Caco-2 (cell line): ENCODE measurements around the gene CCDC61. TPM values are rescaled to one million over a fixed set of nuclear protein-coding genes. Genes with fewer than 3 reads are reported as not detected.

ENCODE experiments used
- BruUV-seq: library from RNA; stranded (reverse); fragments of 400-500 nt; replicated peaks from 2 replicates; lab custom pipeline; 2021; lab: Mats Ljungman, UMichigan
- CTCF ChIA-PET: fragments of 300-600 bp; sonication (Branson Sonifier 250); formaldehyde crosslinking; loops from one replicate; lab custom pipeline; 2022; ENCODE audit warnings: antibody characterized with exemption; lab: Charles Lee
- POLR2A ChIA-PET: fragments of 300-600 bp; sonication (Branson Sonifier 250); formaldehyde crosslinking; loops from one replicate; lab custom pipeline; 2022; ENCODE audit warnings: antibody characterized with exemption; lab: Charles Lee
- DNase-seq, 2 experiments: peaks; one replicate each; pipeline versions ENCODE4 v3.0.0 to v3.0.0-alpha.2; 2020 to 2022
- H3K27me3 ChIP-seq: replicated peaks from 2 replicates; pipeline ENCODE4 v1.6.0; 2011; ENCODE audit warnings: low read length; ENCODE audit not compliant: control insufficient read depth, insufficient read depth
- H3K36me3 ChIP-seq: 2 replicates; pipeline ENCODE4 v1.5.1; 2011; ENCODE audit warnings: low read length; ENCODE audit not compliant: control insufficient read depth, insufficient read depth
- H3K4me1 ChIP-seq: fragments of 250-450 bp; sonication (Bioruptor Pico); 2 replicates; pipeline ENCODE4 v1.5.1; 2020; ENCODE audit warnings: mild to moderate bottlenecking
- H3K4me3 ChIP-seq: 2 replicates; pipeline ENCODE4 v1.5.1; 2011; ENCODE audit warnings: low read depth, mild to moderate bottlenecking, control low read depth, low read length
- H3K9me3 ChIP-seq: fragments of 250-450 bp; sonication (Bioruptor Pico); 2 replicates; pipeline ENCODE4 v1.5.1; 2020; ENCODE audit warnings: mild to moderate bottlenecking, moderate library complexity
- H3K27ac Mint-ChIP-seq: one replicate; pipeline ENCODE4 v1.8.0; 2022; ENCODE audit warnings: mixed read lengths; ENCODE audit not compliant: unreplicated experiment
- H3K27me3 Mint-ChIP-seq: one replicate; pipeline ENCODE4 v1.8.0; 2022; ENCODE audit warnings: mixed read lengths; ENCODE audit not compliant: insufficient read depth, unreplicated experiment
- H3K36me3 Mint-ChIP-seq: one replicate; pipeline ENCODE4 v1.8.0; 2022; ENCODE audit warnings: mild to moderate bottlenecking, mixed read lengths; ENCODE audit not compliant: insufficient read depth, unreplicated experiment
- H3K4me1 Mint-ChIP-seq: one replicate; pipeline ENCODE4 v1.8.0; 2022; ENCODE audit warnings: low read depth, mixed read lengths; ENCODE audit not compliant: unreplicated experiment
- H3K4me3 Mint-ChIP-seq: one replicate; pipeline ENCODE4 v1.8.0; 2022; ENCODE audit warnings: mild to moderate bottlenecking, moderate library complexity, mixed read lengths; ENCODE audit not compliant: unreplicated experiment
- H3K9me3 Mint-ChIP-seq: one replicate; pipeline ENCODE4 v1.8.0; 2022; ENCODE audit warnings: mixed read lengths; ENCODE audit not compliant: unreplicated experiment
- intact Hi-C: fragments of 100-400 bp; cut with micrococcal nuclease; formaldehyde crosslinking; loops from one replicate; pipeline ENCODE4 v1.10.0; 2022; ENCODE audit not compliant: unreplicated experiment
- total RNA-seq: library from RNA; stranded (reverse); gene quantifications from 2 replicates; pipeline ENCODE4 v1.2.3, GENCODE V29; 2022
- TF ChIP-seq, protein P1 (sequence below), 2 experiments: fragments of 200-600 bp in 1 of 2; IDR thresholded peaks; 1 replicate in 1 of 2; 2 replicates in 1 of 2; pipeline versions ENCODE4 v1.5.1 to v1.8.0; 2011 to 2022; ENCODE audit warnings: antibody characterized with exemption in 1 of 2, control low read depth in 1 of 2, inconsistent platforms in 1 of 2, low read depth in 1 of 2, low read length in 1 of 2, mild to moderate bottlenecking in 1 of 2, moderate library complexity in 1 of 2; ENCODE audit not compliant: insufficient read depth in 1 of 2, severe bottlenecking in 1 of 2, unreplicated experiment in 1 of 2

Gene CCDC61
- total RNA-seq, 1 experiment from 2014 or later, result 21.1 TPM

DNA sequence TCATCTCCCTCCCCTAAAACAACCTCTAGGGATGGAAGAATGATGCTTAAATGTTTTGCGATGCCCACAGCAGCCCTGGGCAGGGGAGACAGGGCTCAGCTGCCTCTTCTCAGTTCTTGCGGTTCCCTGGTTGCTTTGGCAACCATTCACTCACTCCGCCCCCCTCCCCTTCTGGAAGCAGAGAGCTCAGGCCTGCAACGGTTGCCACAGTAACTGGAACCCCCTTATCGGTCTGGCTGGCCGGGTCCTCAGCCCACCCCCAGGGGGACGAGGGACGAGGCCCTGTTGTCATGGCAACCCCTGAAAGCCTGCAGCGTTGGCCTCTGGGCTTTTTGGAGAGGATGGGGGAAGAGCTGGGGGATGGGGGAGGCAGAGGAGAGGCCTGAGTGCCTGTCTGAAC is 41.1 kb upstream of the CCDC61 start:
- peaks cover 16% of the 10 kb centered on the region for H3K27me3 Mint-ChIP-seq
- ChIA-PET POLR2A (no interaction called here), CTCF (interaction anchor here (0.6 kb wide), 1 partner anchor 983 kb away, joined by 4 read pairs; no protein-coding TSS in a partner anchor)
- BruUV-seq, result no TSS peak
- TF ChIP-seq, protein P1, sequence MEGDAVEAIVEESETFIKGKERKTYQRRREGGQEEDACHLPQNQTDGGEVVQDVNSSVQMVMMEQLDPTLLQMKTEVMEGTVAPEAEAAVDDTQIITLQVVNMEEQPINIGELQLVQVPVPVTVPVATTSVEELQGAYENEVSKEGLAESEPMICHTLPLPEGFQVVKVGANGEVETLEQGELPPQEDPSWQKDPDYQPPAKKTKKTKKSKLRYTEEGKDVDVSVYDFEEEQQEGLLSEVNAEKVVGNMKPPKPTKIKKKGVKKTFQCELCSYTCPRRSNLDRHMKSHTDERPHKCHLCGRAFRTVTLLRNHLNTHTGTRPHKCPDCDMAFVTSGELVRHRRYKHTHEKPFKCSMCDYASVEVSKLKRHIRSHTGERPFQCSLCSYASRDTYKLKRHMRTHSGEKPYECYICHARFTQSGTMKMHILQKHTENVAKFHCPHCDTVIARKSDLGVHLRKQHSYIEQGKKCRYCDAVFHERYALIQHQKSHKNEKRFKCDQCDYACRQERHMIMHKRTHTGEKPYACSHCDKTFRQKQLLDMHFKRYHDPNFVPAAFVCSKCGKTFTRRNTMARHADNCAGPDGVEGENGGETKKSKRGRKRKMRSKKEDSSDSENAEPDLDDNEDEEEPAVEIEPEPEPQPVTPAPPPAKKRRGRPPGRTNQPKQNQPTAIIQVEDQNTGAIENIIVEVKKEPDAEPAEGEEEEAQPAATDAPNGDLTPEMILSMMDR (IDR thresholded peaks at IDR 0.05; ENCODE audit: insufficient read depth in 1 of 2, low read depth in 1 of 2, low read length in 1 of 2, severe bottlenecking in 1 of 2, unreplicated experiment in 1 of 2), result no peak
- intact Hi-C loops, result no loop called here
- no peaks in the 10 kb centered on the region for H3K4me1 ChIP-seq
- no peak overlapping the region for H3K4me3 ChIP-seq
- H3K4me3 Mint-ChIP-seq, result no peak overlapping the region
- no peaks in the 10 kb centered on the region for H3K9me3 Mint-ChIP-seq
- H3K9me3 ChIP-seq, result no peaks in the 10 kb centered on the region
- H3K36me3 ChIP-seq, result no peaks in the 10 kb centered on the region
- H3K27me3 ChIP-seq, result no peaks in the 10 kb centered on the region; the same call in 1 of the 2 replicates
- H3K4me1 Mint-ChIP-seq, result peaks cover 7% of the 10 kb centered on the region
- no peak overlapping the region for H3K27ac Mint-ChIP-seq
- no peaks in the 10 kb centered on the region for H3K36me3 Mint-ChIP-seq
- no peak for DNase-seq

DNA sequence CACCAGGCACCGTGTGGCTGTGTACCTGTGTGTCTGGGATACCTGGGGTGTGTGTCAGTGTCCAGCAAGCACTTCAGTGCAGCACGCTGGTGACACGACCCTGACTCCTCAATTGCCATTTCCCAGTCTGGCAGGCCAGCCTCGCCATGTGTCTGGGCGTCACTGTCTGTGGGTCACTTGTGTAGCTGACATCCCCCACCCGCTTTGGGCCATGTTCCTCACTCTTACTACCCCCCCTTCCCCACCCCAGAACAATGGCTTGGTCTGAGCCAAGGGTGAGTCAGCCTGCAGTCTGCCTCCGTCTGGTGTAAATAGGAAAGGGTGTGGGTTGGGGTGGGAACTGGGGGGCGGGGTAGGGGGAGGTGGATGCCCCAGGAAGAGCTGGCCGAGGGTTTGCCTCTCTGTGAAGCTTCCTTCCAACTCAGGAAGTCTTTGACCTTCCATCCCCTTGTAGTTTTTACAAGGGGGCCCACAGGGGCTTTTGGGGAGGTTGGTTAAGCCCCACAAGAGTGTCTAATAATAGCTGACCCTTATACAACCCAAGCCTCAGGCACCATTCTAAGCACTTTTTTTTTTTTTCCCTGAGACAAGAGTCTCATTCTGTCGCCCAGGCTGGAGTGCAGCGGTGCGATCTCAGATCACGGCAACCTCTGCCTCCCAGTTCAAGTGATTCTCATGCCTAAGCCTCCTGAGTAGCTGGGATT is 39.2 kb upstream of the CCDC61 start:
- H3K4me3 ChIP-seq, result no peak overlapping the region
- H3K27me3 ChIP-seq, result no peaks in the 10 kb centered on the region
- H3K27ac Mint-ChIP-seq, result no peak overlapping the region
- no peaks in the 10 kb centered on the region for H3K9me3 Mint-ChIP-seq
- H3K4me1 ChIP-seq, result no peaks in the 10 kb centered on the region
- no peaks in the 10 kb centered on the region for H3K36me3 Mint-ChIP-seq
- peaks cover 7% of the 10 kb centered on the region for H3K4me1 Mint-ChIP-seq
- TF ChIP-seq, protein P1 (IDR thresholded peaks at IDR 0.05; ENCODE audit: insufficient read depth in 1 of 2, low read depth in 1 of 2, low read length in 1 of 2, severe bottlenecking in 1 of 2, unreplicated experiment in 1 of 2), result no peak
- no peaks in the 10 kb centered on the region for H3K9me3 ChIP-seq
- CTCF ChIA-PET, result interaction anchor here (0.6 kb wide), 1 partner anchor 125 kb away, joined by 3 read pairs; no protein-coding TSS in a partner anchor
- BruUV-seq, result no TSS peak
- DNase-seq, result no peak
- H3K27me3 Mint-ChIP-seq, result peaks cover 28% of the 10 kb centered on the region
- no peaks in the 10 kb centered on the region for H3K36me3 ChIP-seq
- no peak overlapping the region for H3K4me3 Mint-ChIP-seq
- intact Hi-C loops, result no loop called here
- POLR2A ChIA-PET, result interaction anchor here (0.6 kb wide), 1 partner anchor 20 kb away, joined by 8 read pairs; no protein-coding TSS in a partner anchor

DNA sequence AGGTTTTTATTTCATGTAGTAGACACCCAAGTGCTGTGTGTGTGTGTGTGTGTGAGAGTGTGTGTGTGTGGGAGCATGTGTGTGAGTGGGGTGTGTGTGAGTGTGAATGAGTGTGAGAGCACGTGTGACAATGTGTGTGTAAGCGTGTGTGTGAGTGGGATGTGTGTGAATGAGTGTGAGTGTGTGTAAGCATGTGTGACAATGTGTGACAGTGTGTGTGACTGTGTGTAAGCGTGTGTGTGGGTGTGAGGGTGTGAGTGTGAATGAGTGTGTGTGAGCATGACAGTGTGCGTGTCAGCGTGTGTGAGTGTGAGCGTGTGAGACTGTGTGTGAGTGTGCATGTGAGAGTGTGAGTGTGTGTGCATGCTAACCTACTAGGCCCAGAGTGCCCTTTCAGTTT is 36.9 kb upstream of the CCDC61 start:
- Histone ChIP-seq H3K4me1 (no peaks in the 10 kb centered on the region), H3K27me3 (no peaks in the 10 kb centered on the region), H3K36me3 (no peaks in the 10 kb centered on the region), H3K9me3 (no peaks in the 10 kb centered on the region), H3K4me3 (no peak overlapping the region)
- no peak for DNase-seq
- no TSS peak for BruUV-seq
- Mint-ChIP-seq H3K36me3 (no peaks in the 10 kb centered on the region), H3K27me3 (peaks cover 34% of the 10 kb centered on the region), H3K4me1 (peaks cover 7% of the 10 kb centered on the region), H3K9me3 (no peaks in the 10 kb centered on the region), H3K4me3 (no peak overlapping the region), H3K27ac (no peak overlapping the region)
- TF ChIP-seq, protein P1 (IDR thresholded peaks at IDR 0.05; ENCODE audit: insufficient read depth in 1 of 2, low read depth in 1 of 2, low read length in 1 of 2, severe bottlenecking in 1 of 2, unreplicated experiment in 1 of 2), result no peak
- ChIA-PET CTCF (no interaction called here), POLR2A (no interaction called here)
- intact Hi-C loops, result no loop called here
